ENCODE data around the gene GRID2.
"Not testable (repeated sequence)": the region's sequence is repeated elsewhere in the genome, so short reads cannot be mapped to it uniquely, and the experiment has no call there.

GRID2 gene

DNA sequence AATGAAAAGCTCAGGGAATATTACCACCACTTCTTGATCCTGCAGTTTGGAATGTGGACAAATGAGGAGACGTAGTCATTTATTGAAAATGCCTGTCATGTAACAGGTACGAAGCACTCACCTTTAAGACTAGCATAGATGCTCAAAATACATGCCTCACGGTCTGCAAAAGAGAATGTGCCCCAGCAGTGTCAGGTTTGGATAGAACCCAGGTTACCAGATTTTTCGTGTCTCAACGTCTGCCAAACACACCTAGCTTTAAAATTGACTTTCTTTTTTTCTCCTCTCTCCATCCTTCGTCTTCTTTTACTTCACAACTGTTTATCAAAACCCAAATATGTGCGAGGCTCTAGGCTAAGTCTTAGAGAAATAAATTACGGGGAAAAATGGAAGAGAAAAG lies 918.0 kb downstream of the GRID2 start:
- DNase-seq = no peak

DNA sequence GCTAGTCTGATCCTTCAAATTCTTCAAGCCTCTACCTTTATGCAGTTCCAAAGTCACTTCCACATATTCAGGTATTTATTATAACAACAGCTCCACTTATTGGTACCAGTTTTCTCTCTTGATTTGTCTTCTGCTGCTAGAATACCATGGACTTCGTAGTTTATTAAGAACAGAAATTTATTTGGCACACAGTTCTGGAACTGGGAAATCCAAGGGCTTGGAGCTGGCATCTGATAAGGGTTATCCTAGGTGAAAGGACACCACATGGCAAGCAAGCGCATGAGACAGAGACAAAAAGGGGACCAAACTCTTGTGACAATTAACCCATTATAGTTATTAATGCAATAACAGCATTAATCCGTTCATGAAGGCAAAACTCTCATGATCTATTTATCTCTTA lies 924.3 kb downstream of the GRID2 start:
- no peak for DNase-seq

DNA sequence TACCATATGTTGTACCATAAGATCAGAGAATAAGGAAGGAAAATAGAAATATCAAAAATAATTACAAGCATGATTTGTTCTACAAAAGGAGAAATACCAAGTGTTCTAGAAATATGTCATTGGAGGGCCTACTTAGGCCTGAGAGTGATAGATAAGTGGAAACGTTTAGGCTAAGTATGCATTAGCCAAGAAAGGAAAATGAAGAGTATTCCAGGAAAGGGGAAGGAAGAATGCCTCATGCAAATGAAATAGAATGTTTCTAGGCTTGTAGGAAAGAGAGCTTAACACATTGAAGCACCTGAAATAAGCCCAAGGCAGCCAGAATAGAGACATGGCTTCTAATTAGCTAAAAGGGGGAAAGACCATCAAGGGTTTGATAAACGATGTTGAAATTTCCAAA lies 929.1 kb downstream of the GRID2 start:
- DNase-seq = no peak

DNA sequence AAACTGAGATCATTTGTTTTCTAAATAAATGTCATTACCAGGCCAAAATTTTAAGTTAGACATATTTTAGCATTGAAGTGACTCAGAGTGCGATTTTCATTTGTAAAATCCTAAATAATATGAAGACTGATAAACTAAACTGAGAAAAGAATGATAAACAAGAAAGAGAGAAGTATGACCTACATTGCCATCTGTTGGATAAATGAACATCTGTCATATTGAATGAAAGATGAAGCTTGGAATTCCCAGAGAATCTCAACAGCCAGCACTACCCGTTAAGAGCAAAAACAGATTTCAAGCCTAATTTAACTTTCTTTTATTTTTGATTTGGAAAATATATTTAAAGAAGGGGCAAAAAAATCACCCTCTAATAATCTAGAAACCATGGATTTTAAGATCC lies 933.8 kb downstream of the GRID2 start:
- no peak for DNase-seq

DNA sequence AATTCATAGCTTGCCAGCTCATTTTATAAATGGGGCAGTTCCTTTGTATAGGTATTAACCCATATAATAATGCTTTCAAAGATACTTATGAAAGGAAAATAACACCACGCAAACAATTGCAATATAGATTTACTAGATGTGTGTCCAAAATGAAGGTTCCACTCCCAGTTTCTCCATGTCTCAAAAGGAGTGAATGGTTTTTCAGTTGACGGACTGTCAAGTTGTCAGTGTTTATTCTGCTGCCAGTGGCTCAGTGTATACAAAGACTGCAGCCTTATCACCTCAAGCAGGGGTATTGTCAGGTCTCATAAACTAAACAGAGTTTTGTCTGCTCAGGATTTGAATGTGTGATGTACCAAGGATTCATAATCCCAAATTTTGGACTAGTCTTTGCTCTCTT lies 939.5 kb downstream of the GRID2 start:
- no peak for DNase-seq

DNA sequence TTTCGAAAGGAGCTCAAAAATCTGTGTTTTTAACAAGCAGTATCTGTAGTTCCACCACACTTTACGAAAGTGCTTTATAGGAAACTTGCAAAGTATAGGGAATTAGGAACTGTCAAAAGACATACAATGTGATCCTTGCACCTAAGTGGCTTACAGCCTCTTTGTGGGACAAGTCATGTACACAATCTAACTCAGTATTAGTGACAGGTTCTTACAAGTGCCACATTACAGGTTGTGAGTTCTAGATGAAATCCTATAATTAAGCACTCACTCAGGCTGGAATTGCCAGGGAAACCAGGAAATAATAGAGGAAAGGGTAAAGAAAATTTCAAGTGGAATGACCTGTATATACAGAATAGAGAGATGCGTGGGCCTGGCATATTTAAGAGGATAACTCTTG lies 957.4 kb downstream of the GRID2 start:
- no peak for DNase-seq

DNA sequence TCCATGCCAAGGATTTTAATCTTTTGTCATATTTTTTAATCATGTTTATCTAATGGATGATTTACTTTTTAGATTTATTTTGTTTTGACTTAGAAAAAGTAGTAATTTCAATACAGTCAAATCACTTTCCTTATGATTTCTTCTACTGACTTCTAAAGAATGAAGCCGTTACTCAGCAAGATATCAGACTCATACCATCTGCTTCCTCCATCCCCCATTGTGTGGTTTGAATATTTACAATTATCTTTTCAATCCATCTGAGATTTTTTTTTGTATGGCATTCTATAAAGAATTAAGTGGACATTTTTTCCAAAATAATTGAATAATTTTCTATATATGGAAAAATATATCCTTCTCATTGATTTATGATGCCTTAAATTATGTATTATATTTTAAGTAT lies 959.4 kb downstream of the GRID2 start:
- DNase-seq = no peak

DNA sequence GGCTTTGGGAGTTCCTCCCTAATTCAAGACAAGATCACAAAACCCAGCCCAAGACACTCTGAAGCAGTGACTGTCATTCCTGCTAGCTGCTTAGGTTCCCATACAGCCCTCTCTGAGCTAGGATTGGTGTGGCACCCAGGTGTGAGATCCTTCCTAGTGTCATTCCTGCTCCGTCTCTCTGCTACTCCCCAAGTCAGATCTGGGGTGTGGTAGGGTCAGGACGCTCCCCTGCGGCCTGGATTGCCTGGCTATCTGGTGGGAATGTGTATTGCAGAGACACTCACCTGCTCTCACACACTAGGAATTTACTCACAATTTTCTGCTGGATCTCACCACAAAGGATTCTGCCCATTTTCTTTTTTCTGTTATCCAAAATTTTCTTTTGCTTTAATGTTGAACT lies 964.0 kb downstream of the GRID2 start:
- no peak for DNase-seq

DNA sequence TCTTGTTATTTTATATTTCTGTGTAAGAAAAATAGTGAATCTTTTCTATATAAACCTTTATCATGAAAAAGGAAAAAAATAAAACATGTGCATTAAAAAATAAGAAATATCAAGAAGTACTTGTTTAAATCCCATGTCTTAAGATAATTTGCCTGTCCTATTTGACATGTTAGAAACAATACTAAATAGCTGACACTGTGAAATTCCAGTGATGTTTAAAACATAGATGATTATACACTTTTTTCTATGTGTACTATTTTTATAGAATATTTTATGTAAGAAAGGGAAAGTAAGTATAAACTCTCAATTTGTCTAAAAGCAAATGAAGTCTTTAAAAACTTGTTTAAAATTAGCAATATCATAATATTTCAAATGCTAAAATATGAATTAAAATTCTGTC lies 981.6 kb downstream of the GRID2 start:
- no peak for DNase-seq

DNA sequence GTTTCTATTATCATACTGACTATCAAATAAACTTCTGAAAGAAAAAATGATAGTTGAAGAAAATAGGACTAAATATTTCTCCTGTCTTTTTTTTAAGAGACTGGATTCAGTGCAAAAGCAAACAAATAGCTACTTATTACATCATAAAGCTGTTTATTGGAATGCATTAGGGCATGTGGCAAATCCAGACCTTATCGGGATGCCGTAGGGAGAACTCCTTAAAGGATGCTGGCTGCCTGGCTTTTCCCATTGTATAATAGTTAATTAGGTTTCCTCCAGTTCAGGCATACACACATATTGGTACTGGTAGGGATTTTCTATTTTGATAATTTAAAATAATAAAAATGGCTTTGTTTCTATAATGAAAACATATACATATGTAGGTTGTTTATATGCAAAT lies 985.5 kb downstream of the GRID2 start:
- DNase-seq = no peak

DNA sequence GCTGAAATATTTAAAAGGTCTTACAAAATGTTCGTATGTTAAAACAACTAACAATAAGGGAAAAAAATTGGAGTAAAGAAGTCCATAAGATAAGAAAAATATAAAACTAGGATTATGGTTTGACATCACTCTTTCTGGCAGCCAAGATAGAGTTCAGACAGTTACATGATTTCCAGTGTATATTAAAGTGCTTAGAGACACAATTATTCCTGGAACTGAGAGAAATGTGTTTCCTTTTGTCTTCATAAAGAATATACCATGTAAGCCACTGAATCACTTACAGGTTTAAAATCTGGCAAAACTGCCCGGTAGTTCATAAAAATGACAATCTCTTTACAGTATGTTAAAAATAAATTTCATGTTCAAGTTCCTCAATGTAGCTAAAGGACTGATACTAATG lies 986.1 kb downstream of the GRID2 start:
- no peak for DNase-seq

DNA sequence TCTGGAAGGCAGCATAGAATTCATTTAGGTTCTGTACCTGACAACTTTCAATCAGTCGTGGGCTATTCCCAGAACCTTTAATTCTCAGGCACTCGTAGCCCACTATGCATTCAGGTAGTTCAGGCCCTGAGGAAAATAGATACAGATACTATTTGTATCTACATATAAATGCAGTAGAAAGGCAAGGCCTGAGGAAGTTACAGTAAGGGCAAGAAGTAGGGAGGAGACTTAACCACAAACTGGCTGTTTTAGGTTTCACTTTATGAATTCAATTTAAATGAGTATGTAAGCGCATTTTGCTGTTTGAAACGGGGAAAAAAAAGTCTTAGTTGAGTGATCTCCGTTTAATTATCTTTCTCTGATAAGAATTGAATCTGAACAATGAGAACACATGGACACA lies 995.4 kb downstream of the GRID2 start:
- no peak for DNase-seq

DNA sequence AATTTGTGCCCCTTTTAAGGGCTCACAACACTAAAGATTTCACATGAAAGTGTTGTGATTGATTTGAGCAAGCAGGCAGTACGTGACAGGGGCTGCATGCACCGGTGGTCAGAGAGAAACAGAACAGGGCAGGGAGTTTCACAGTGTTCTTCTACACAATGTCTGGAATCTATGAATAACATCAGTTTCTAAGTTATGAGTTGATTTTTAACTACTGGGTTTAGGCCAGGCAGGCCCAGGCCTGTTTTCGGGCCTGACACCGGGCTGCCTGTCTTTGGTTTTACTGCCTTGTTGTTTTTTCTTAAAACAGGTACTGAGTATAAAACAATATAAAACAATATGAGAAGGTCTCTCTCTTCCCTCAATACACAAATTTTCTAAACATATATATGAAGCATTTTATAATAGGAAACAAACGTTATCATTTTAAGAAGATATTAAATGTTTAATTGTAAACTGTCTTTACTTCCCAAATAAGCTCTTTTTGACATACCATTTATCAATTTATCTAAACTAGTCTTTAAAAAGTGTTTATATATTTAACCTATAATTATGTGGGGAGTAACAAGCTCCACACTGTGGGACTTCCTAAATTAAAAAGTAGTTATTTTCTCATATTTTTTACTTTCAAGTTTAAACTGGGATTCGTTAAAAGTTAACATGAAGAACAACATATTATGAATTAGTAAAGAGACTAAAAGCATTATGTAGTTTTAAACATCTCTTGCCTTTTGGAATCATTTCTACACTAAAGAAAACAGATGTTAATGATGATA lies 997.2 kb downstream of the GRID2 start:
- not testable (repeated sequence) for DNase-seq

DNA sequence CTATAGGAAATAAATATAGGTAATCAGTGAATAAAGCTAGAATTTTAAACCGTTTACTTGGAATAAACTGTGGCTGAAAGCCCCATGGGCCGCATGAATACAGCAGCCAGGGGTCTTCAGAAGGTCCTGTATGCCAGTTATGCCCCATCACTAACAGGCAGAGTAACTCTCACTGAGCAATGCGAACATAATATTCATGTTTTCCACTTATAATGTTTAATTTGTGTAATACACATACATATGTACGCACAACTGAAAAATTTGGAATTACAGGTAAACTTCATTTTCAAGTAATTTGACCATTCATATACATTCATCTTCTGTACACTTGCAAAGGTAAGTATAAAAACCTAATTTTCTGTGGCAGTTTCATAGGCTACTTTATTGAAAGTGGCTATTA lies 998.5 kb downstream of the GRID2 start:
- no peak for DNase-seq

DNA sequence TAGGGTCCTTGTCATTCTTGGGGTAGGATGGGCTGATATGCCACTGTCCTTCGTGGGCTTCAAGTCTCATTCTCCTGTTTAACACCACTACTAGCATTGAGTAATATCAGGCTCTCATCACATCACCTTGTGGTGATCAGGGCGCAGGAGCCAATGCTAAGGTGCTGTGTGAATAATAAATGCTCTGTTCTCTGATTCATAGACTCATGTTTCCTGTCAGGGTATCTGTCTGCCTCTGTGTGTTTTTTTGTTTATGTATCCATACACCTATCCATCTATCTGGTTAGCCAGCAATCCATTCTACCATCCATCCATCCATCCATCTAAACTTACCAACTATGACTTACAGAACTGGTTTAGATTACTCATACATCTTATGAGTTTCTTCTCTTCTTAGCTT lies 999.7 kb downstream of the GRID2 start:
- no peak for DNase-seq

DNA sequence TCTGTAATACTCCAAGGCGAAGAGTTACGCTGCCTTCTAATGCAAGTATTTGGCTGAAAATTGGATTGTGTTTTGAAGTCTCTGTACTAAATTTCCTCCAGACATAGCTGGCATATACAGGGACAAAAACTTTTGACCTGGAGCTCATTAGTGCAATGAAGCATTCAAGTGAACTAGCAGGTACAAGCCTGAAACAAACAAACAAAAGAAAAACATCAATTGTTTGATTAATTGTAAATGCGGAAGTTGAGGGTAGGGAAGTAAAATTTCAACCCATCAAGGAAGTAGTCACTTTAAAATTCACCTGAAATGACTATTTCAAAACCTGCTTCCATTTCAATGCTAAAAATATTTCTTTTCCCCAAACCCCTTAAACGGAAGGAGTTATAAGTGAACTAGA lies 1008.5 kb downstream of the GRID2 start:
- no peak for DNase-seq

DNA sequence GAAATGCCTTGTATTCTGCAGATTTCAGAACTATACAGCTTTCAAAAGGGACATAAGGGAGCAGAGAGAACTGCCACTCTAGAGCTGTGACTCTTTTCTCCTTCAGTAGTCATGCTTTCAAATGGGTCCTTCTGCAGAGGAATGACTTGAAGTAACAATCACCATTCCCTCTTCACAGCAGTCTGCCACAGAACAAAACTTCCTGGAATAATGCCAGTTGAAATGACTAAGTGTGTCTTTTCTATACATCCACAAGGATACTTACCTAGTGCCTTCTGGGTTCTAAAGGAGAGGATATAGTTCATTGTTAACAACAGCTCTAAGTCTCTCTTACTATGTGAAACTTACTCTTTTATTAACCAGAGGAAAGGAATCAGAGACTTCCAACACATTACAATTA lies 1009.4 kb downstream of the GRID2 start:
- no peak for DNase-seq

DNA sequence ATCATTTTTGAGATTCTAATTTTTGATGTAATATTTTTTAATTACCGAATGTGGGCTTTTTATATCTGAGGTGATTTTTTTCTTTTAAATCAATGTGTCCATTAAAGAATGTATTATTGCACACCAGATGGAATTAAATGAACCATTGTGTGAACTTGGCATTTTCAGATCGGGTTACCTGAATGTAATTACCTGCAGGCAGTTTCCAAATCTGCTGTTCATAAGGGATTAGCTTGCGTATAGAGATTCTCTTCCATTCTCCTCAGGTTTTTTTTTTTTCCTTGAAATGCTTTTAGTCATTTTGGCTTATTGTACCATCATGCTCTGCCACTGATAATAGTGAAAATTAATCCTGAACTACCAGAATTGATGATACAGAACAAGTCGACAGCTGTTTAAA lies 1013.3 kb downstream of the GRID2 start:
- no peak for DNase-seq

DNA sequence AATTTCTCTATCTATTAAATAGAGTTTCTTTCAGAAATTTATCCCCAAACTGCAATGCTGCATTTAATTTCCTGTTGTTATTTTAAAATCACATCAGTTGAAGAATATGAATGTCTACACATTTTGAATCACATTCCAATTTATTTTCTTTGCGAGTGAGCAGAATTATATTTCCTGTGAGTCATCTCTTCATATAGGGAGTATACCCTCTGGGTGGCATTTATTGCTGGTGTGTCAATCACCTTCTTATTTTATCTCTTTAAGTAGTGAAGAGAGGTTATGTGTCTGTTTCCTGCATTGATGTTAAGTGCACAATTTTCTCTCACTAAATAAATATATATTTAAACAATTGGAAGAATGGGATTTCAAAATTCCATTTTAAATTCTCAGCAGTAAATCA lies 1013.8 kb downstream of the GRID2 start:
- no peak for DNase-seq

DNA sequence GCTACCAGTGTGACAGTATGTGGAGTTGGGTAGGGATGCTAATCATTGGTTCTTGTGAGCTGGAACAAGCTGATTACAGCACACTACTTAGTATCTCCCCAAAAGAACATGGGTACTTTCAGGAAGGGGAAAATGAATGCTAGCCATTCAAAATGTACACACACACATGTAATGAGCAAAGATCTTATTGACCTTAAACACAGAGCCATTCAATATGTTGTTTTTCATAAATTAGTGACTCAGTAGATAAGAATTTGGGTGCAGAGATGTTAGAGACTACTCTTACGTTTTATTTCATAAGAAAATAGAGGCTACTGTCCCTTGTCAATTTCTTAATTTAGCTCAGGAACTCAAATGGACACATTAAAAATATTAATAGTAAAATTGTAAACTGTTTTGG lies 1015.3 kb downstream of the GRID2 start:
- DNase-seq = no peak

DNA sequence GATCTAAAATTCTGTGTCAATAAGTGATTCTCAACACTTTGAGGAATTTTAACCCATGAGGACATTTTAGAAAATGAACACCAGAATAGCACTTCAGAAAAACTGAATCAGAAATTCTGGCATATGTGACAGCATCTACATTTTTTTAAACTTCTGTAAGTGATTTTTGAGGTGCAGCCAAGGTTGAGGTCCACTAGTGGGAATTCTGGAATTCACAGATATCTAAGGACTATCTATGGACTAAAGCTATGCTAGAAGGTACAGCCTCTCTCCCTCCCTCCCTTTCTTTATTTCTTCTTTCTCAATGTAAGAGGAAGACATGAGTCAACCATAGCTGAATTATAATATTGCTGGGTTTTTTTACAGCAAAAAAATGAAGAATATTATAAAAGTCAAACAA lies 1016.6 kb downstream of the GRID2 start:
- DNase-seq = no peak

DNA sequence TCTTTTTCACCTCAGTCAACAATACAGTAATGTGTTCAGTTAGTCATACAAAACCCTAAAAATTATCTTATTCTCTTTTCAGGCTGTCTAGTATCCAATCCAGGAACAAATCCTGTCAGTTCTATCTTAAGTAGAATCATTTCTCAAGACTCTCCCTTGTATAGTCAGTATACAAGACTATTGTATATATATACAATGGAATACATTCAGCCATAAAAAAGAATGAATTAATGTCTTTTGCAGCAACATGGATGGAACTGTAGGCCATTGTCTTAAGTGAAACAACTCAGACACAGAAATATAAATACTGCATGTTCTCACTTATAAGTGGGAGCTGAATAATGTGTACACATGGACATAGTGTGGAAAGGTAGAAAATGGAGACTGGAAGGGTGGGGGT lies 1023.6 kb downstream of the GRID2 start:
- DNase-seq = no peak

DNA sequence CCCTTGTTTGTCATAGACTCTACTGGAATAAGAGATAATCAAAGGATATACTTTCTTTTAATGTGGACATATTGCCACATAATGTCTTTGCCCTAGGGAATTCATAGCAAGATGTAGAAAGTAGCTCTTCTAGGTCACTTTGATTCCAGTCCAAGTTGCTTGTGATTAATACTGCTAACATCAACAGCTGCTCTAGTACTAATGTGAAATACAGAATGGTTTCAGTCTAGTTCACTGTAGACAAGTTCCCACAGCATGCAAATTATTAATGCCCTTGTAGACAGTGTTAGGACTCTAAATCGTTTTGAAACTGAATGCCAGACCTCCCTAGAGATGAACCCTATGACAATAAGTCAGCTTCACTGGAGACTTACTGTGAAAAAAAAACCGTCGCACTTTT lies 1030.2 kb downstream of the GRID2 start:
- no peak for DNase-seq

DNA sequence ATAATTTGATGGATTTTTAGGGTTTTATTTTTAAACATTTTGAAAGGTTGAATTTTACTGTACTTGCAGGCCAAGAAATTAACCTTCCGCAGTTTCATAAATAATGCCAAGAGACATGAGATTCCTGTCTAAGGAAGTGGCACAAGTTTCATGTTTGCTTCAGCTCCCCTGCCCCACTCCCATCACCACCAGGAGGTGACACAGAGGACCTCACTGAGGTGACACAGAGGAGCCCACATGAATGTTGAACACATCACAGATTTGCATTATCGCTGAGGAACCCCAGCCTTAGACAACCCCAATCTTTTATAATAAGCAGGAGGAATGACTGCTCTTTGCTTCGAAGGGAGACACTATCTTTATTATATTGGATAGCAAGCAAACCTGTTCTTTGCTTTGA lies 1033.4 kb downstream of the GRID2 start:
- no peak for DNase-seq

DNA sequence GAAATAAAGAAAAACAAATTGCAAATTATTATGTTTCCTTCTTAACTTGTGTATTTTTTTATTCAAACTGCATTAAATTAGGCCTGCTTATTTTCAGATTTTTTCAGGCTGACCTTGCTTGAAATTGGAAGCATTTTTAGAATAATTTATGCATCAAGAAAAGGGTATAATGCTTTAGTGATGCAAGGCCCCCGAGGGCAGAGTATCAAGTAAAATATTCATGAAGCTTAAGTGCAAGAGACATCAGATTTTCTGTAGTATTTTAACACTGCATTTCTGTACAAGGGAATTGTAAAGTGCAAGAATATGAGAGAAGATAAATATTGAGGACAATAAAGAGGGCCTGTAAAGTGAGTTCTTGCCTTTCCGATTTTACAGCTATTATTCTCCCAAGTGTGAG lies 1039.0 kb downstream of the GRID2 start:
- no peak for DNase-seq

Measured in inflammatory macrophage (primary cell).